ENCODE measurements around the gene SLC7A1.

SLC7A1 gene

DNA sequence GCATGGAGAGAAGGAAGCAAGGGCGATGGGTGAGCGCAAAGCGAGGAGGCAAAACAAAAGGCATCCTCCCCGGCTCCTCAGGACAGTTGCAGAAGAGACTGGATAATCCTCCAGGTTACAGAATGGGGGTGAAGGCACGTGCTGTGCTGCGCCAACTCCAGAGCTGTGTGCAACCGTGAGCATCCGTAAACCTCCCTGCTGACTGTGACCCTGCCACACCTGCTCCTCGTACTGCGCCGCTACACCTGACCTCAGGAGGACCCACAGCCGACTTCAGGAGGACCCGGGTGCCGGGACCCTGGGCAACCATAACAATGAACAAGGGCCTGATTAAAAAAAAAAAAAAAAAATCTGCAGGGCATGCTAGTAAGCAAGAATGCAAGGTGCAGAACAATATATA, 68.7 kb downstream of the SLC7A1 start:
- no peak for DNase-seq

DNA sequence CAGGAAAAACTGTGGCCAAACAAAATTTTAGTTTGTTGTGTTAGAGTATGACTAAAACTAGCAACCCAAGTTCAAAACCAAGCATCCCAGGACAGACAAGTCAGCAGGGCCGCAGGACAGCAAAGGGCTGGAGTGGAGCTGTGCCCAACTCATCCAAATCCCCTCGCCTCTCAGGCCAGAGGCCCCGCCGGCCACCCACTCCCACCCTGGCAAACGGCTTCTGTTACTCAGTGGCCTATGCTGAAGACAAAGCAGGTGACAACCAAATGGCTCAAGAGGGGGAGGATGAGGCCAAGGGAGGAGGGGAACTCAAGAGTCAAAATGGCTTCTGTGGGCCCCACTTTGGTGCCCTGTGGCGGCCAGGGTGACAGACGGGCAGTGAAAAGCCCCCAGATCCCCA, 69.7 kb downstream of the SLC7A1 start:
- DNase-seq: no peak

DNA sequence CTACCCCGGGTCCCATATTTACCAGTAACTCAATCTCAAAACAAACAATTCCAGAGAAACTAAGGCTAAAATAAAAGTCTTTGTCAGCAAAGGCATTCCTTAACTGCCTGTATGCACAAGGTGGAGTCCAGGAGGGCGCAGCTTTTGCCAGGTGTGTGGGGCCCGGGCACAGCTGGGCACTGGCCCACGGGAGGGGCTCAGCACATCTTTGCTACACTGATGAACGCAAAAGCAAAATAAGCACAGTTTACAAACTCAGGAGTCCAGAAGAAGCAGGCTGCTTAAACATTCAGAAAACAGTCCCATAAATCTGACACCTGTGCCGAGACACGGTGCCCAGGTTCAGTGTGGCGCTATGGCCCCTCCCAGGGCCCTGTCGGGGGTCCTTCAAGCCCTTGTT, 70.8 kb downstream of the SLC7A1 start:
- no peak for DNase-seq

DNA sequence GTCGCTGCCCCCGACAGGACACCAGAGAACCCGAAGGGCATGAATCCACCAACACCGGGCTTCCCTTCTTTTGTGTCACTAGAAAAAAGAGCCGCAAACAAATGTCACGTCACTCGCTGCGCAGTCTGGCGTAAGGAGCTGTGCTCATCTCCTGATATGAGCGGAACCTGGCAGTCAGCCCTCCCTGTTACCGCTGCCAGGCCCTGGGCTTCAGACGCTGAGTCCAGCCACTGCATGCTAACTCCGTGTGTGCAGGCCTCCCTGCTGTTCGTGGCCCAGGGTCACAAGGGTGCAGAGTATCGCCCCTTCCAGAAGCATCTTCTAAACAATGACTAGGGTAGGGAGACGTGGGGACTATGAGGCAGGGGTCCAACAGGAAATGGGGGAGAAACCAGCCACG, 71.3 kb downstream of the SLC7A1 start:
- DNase-seq: no peak

DNA sequence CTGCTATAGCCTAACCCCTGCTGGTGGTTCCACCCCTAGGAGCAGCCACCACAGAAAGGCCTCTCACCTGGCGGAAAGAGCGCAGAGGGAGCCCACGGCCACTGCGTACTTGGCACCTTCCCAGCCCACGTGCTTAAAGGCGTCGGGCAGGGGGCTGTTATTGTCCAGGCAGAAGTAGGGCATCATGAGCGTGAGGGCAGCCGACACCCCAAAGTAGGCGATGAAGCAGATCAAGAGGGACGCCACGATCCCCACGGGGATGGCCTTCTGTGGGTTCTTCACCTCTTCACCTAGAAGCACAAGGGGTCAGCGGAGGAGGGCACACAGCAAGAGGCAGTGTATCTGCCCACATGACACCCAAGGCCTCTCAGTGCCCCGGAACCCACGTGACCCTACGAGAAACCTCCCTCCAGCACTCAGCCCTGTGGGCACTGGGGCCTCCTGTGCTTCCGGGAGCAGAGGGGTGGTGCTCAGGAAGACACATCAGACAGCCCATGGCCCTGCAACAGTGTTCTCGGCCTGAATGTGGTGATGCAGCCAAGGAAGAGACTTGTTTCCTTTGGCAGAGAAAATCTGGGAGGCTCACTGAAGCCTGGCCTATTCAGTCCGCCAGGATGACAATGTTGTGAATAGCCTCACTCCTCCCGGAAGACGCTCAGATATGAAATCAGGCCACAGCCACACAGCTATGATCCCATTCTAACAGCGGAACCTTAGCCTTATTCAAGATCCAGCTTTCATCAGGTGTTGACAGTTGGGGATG, 72.1 kb downstream of the SLC7A1 start:
- DNase-seq: no peak

DNA sequence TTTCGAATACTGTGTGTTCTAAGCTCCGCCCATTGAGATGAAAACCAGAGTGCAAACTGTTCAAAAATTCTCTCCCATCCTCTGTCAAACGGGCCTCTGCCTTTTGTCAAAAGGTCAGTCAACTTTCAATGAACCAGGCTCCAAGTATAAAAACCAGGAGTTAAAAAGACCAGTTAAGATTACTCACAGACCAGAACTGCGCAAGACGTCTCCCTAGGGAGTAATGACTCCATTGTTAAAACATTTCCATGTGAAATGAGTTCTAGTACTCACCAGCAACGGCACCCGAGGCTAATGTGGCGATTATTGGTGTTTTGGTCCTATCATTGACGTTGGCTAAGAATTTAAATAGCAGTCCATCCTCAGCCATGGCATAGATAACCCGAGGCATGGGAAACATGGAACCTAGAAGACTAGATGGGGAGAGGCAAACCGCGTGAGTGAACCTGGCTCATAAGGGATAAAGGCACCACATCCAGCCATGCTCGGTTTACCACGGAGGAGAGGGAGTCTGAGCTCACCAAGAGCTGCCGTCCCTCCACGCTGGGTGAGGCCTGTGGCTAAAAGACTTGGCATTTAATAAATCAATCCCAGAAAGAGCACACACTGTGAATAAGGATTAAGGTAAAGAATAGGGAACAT, 73.3 kb downstream of the SLC7A1 start:
- no peak for DNase-seq

DNA sequence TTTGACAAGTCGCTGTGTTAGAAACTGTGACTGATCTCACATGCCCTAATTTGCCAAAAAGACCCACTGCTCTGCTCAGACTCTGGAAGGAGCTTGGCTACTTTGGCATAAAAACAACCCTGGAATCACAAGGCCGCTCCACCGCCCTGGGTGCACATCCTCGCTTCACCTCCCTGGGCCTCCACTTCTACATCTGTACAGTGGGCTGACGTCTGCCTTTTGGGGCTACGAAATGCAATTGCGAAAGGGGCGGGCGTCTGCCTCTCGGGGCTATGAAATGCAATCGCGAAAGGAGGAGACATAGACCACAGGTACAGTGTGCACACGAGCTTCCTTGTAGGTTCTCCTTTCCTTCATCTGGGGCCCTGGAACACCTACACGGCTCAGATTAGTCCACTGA, 74.2 kb downstream of the SLC7A1 start:
- DNase-seq: no peak

DNA sequence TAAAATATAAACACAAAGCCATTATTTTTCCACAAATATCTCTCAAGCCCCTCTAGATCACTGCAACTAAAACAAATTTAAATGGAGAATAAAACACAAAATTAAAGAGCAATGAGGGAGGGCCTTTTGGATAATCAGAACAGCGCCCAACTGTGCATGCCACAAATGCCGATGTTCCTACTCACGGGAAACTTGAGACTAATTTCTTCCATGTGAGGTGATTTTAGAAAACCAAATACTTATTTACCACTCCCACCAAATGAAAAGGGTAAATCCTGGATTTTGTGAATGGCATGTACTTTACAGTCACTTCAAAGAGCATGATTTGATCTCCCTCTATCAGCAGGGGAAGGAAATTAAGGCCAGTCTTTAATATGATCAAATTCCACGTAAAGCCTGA, 74.8 kb downstream of the SLC7A1 start:
- no peak for DNase-seq

DNA sequence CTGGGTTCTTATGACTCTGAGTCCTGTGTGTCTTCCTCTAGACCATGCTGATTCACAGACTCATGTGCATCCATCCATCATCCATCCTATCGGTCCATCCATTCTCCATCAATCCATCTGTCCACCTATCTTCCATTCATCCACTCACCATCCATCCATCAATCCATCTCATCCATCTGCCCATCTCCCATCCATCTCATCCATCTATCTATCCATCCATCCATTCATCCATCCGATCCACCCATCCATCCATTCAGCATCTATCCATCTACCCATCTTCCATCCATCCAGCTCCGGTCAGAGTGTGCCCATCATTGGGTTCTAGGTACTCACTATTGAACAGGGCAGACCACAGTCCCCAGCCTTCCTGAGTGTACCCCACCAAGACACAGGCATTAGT, 75.6 kb downstream of the SLC7A1 start:
- no peak for DNase-seq

DNA sequence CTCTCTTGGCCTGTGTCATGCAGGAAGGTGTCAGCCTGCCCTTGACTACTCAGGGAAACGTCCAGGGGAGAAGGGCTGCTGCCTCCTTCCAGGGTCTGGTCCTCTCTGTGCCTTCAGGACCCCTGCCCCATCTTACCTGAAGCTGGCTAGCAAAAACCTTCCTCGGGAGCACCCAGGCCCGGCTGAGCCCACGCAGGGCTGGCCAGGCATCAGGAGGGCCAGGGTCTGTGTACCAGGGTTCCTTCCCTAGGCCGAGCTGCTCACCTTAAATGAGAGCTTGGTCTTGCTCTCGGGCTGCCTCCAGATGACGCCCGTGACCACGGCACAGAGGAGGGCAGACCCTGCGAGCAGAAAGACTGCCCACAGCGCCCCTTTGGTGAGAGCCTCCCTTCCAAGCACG, 78.6 kb downstream of the SLC7A1 start:
- DNase-seq: no peak

DNA sequence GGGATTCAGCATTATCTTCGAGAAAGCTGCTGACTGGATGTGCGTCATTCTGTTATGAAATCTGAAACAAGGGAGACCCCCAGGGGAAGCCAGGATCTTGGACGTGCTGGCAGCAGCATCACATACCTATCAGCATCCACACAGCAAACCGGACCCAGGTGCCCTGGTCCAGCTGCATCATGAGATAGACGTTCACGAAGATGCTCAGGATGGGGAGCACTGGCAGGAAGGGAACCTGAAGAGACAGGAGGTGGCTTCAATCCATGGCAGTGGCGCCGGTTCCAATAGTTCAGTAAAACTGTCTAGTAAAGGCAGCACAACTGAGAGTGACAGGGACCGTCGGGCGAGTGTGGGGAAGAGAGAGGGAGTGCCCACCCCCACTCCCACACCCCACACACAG, 79.5 kb downstream of the SLC7A1 start:
- DNase-seq: no peak

DNA sequence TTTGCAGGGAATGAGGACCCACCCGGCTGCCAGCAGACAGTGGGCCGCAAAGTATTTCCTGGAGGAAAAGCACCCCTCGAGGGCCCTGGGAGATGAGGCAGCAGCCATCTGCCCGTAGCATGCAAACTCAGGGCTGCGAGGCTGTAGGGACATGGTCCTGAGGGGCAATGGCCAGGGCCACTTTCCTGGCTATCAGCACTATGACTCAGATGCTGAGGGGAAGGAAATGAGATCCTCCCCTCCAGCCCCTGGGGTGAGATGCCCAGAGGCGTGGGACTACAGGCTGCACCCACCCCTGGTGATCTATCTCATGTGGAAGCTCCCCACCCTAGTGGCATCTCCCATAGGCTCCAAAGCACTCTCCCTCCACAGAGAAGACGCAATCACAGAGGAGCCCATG, 80.1 kb downstream of the SLC7A1 start:
- no peak for DNase-seq

DNA sequence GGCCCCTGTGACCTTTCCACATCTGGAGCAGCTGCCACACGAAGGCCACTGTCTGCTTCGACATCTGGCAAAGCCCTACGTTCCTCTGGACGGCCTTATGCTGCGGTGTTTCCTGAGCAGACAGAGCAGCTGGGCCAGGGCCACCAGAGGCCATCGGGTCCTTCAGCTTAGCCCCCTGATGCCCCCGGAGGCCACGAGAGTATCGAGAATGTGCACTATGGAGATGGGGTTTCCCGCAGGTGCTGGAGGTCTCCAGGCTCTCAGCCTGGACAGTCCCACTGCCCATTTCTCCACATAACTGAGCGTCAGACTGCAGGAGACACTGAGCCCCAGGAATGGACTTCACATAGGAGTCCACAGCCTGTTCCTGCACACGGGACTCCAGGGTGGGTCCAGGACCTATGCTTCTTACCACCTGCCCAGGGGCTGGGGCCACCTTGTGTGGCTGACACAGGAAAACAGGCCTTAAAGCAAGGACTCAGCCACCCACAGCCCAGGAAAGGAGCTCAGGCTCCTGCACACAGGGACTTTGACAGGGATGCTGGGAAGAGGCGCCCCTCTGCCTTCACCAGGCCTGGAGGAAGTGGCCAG, 80.7 kb downstream of the SLC7A1 start:
- DNase-seq: no peak

DNA sequence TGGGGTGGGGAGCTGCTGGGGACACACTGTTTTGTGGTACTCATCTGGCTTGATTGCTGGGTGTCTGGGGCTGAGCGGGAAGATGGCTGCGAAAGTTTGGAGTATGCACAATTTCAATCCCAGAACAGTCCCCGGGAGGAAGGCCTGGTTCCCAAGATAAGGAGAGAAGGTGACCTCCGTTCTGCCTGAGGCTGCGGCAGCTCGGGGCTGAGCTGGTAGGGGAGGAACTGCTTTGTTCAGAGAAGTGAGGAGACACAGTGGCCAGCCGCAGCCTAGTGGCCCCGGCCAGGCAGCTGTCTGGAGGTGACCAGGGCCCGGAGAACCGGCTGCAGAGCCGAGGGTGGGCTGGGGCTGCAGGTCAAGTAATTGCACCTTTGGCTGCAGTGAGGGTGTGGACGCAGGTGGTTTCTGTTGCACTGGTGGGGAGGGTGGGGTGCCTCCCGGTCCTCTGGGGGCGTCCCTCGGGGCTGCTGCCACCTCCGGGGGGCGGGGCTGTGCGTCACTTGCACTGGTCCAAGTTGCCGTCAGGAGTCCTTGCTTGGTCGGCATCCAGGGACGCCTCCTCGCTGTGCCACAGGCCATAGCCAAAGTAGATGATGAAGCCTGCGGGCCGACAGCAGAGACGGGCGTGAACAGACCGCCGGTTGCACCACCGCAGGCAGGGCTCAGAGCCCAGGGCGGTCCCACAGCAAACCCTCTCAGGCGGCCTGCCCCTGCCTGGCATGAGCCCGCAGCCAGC, 81.3 kb downstream of the SLC7A1 start:
- no peak for DNase-seq

DNA sequence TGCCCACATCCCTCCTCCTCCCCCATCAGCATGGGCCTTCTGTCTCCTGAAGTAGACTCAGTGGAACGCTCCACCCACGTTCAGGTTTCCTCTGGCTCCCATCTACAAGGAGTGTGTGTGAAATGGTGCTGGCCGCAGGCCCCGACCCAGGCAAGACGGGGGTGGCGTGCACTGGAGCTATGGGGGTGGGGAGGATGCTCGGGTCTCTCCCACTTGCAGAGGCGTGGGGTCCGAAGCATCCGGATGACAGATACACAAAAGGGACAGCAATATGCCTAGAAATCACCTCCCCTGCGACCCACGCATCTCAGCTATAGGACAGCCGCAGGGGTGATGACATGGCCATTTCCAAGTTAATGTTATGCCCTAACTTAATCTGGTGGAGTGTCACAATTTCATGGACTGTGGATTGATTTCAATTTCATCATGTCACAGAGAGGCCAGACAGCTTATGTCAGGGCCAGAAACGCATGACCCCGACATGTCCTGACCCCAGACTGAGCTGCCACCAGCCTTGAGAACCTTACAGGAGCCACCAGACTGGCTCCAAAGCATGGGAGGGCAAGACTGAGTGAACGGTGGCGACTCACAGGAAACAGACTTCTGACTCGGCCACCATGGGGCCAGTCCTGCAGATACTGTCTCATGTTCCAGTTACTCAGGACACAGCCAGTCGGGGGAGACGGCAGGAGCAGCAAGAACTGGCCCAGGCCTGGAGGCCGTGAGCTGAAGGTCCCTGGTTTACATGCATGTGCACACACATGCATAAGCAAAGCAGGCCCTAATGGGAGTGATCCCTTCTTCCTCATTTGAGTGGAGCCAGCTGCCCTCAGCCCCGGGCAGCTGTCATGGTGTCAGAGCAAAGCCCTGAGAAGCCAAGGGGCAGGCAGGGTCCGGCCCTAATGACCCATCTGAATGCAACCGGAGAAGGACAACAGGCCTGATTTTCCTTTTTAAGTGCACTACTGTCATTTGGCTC, 82.2 kb downstream of the SLC7A1 start:
- DNase-seq: no peak

DNA sequence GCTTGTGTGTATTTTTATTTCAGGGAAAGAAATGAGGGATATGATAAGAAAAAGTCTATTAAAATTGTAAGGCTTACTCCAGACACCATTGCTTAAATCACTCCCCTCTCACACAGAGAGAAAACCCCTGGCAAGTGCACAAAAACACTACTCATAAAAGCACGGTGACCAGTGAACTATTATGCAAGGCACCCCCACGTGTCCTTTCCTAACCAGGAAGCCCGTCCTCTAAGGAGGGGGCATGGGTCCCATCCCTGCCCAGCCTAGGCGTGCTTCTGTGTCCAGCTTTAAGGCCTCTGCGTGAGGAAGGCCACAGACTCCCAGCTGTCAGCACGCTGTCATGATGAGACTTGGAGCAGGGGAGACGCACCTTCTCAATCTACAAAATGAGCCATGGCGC, 83.5 kb downstream of the SLC7A1 start:
- DNase-seq: no peak

DNA sequence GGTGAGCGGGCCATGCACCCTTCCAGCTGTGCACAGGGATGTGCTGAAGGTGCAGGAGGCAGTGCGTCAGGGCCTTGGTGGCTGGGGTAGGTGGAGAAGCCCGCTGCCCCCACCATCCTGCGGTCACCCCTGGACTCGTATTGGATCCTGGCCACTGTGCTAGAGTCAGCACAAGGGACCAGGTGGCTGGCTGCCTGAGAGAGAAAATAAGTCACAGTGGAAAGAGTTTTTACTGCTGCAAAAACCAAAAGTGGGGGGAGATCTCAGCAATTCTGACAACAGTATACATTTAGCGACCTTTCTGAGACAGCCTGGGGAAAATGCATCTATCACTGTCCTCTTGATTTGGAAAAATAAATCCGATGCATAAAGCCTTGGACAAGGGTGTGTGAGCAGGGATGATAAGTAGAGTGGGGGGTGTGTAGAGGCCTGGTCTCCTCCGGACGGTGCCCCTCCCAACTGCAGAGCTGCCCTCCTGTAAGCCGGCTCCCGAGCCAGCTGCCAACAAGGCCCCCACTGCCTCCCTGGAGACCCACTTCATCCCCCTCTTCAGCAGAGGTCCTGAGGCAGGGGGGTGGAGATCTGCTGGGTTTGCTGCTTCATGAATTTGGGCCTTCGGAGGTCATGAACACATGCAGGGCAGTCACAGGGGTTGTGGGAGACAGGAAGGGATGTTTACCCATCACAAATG, 84.2 kb downstream of the SLC7A1 start:
- DNase-seq: no peak

DNA sequence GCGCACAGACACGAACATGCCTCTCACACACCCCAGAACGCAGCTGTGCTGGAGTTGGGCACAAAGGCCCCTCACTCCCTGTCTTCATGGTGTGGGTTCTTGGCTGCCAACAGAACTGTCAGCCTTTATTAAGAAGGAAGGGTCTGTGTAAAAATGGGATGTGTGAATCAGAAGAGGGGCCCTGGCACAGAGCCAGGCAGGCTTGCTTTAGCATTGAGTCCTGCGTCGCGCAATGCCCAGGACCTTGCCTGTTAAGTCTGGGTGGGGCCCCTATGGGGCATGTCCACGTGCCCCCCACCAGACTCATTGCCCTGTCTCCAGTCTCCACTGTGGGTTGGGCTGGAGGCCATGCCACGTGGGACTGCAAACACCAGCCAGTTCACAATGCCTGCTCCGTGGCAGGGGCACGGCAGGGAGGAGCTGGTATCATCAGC, 84.8 kb downstream of the SLC7A1 start:
- no peak for DNase-seq

DNA sequence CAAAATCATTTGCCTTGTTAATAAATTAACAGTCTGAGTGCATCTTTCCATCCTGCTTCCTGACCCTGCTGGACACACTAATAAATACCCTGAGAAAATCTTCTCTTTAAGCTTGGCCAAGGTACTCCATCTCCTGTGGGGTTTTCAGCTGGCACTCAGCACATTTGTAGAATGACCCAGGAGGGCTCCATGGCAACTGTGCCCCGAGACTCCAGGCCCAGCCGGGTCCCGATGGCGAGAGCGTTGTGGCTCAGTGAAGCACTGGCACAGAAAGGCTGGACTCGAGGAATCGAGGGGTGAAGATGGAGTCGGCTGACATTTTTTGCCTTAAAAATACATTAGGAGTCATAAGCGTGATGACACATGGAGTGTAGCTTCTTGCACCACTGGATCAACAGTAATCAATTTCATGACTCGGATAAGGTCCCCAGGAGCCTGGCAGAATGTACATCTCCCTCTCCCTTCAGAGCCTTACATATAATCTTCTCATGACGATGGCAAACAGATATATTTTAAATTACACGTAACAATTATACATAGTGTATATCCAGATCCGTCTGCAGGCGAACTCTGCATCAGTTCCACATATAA, 85.4 kb downstream of the SLC7A1 start:
- no peak for DNase-seq

DNA sequence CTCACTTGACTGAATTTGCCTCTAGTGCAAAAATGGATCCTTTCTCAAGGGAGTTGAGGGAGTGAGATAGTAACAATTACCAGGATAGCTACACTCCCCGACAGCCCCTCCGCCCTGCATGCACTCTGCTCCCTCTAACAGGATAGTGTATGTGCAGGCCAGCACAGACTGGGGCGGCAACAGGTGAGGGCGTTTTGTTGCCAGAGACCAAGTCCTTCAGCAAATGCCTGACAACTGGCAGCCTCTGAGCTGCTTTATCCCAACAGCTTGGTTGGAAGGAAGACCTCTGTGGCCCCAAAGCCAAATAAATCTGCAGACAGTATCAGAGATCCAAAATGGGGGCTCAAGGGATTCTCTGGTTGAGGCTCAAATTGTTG, 86.6 kb downstream of the SLC7A1 start:
- no peak for DNase-seq

DNA sequence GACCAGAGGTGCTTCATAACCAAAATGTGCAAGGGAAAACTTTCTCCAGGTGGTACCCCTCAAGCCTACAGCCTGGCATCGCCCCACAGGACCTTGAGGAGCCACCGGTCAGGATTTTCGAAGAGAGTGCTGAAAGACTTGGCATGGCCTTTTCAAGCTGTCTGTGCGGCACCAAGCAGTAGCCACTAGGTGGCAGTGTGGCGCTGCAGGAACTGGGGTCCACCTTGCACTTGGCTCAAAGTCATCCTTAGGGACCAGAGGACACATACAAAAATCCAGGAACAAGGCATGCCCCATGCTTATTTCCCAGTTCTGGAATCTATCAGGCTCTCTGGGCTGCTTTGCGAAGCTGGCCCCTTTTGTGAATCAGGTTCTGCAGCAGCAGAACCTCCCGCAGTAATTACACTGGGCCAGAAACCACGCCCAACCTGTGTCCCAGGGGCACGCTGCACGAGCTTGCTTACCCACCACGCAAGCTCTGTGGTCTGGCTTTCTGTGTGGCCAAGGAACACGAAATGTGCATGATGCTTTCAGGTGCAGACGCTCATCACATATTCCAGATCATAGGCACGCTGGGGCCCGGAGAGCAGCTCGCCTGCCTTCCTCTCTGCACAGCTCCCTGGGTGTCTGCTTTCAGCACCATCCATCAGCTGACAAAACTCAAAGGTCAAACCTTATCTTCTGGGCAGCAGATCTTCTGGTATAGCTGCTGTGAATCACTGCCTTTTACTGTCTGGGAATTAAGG, 87.2 kb downstream of the SLC7A1 start:
- DNase-seq: peak; percentile 70
